ENCODE results near the gene MMS19.

The MMS19 gene

DNA sequence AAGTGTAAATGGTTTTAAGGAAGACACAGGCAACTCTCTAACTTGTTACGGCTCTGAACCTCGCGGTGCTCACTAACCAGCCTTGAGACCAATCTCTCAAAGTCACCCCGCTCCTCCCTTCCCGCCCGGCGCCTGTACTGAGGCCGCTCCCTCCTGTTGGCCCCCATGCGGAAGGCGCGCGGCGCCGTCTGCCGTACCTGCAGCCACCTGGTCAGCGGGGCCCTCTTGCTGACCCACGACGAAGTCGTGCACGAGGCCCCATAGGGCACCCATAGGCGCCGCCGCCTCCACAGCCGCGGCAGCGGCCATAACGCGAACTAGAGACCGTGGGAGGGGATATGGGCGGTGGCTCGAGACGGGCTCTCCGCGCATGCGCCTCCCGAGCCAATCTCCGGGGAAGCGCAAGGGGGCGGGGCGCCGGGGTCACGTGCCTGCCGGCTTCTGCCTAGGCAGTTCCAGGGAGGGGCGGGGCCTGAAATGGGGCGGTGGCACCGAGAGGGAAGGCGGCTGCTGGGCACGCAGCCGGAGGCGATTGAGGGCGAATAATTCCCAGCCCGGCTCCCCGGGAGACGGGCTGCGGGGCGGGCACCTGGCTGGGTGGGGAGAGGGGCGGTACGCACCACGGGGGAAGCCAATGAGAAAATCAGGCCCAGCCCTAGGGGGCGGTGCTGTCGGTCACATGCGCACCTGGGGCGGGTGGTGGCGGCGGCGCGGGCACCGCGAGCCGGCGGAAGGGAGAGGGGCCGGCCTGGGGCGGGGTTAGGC is at the start of gene MMS19:
TSS of gene MMS19 (minus strand) at position 347 of the 765 bp plus-strand sequence. CDS start at position 309, 38 bp downstream.
- Histone ChIP-seq H3K9ac (ENCODE audit: low read length) (peak within 1 kb of the TSS; percentile 93), H3K79me2 (ENCODE audit: low read length) (peaks cover 49% of the 10 kb centered on the region), H2AFZ (ENCODE audit: low read depth, low read length) (peak within 1 kb of the TSS; percentile 87), H3K4me2 (ENCODE audit: low read length) (peak within 1 kb of the TSS; percentile 90), H4K20me1 (ENCODE audit: insufficient read depth, low read length) (peaks cover 10% of the 10 kb centered on the region; the same call in 1 of the 2 replicates), H3K36me3 (replicated peaks; ENCODE audit: low read depth, low read length) (no peaks in the 10 kb centered on the region), H3K9me3 (ENCODE audit: insufficient read depth, low read length) (no peaks in the 10 kb centered on the region), H3K27me3 (ENCODE audit: low read depth, low read length) (no peaks in the 10 kb centered on the region), H3K4me1 (ENCODE audit: low read length) (peaks cover 5% of the 10 kb centered on the region; the same call in 1 of the 2 replicates), H3K27ac (ENCODE audit: low read length) (peak within 1 kb of the TSS; percentile 78), H3K4me3 (ENCODE audit: low read length) (peak within 1 kb of the TSS; percentile 99)
- TF ChIP-seq, protein P1, sequence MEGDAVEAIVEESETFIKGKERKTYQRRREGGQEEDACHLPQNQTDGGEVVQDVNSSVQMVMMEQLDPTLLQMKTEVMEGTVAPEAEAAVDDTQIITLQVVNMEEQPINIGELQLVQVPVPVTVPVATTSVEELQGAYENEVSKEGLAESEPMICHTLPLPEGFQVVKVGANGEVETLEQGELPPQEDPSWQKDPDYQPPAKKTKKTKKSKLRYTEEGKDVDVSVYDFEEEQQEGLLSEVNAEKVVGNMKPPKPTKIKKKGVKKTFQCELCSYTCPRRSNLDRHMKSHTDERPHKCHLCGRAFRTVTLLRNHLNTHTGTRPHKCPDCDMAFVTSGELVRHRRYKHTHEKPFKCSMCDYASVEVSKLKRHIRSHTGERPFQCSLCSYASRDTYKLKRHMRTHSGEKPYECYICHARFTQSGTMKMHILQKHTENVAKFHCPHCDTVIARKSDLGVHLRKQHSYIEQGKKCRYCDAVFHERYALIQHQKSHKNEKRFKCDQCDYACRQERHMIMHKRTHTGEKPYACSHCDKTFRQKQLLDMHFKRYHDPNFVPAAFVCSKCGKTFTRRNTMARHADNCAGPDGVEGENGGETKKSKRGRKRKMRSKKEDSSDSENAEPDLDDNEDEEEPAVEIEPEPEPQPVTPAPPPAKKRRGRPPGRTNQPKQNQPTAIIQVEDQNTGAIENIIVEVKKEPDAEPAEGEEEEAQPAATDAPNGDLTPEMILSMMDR (IDR thresholded peaks at IDR 0.05; ENCODE audit: low read depth, low read length) = no peak
- TF ChIP-seq EZH2phosphoT487 (IDR thresholded peaks at IDR 0.05; ENCODE audit: low read depth) = no peak

- no peak for TF ChIP-seq EZH2phosphoT487 (IDR thresholded peaks at IDR 0.05; ENCODE audit: low read depth)
- TF ChIP-seq, protein P1 (IDR thresholded peaks at IDR 0.05; ENCODE audit: low read depth, low read length) = no peak
- no peak overlapping the region for H3K27ac ChIP-seq (ENCODE audit: low read length)
- H3K36me3 ChIP-seq (replicated peaks; ENCODE audit: low read depth, low read length) = no peaks in the 10 kb centered on the region
- peaks cover 4% of the 10 kb centered on the region; the same call in 1 of the 2 replicates for H3K4me1 ChIP-seq (ENCODE audit: low read length)
- H3K4me3 ChIP-seq (ENCODE audit: low read length) = no peak overlapping the region
- H3K9me3 ChIP-seq (ENCODE audit: insufficient read depth, low read length) = no peaks in the 10 kb centered on the region
- no peaks in the 10 kb centered on the region for H3K27me3 ChIP-seq (ENCODE audit: low read depth, low read length)
- no peak overlapping the region for H3K4me2 ChIP-seq (ENCODE audit: low read length)
- no peak overlapping the region for H3K9ac ChIP-seq (ENCODE audit: low read length)
- H4K20me1 ChIP-seq (ENCODE audit: insufficient read depth, low read length) = no peaks in the 10 kb centered on the region
- no peaks in the 10 kb centered on the region for H3K79me2 ChIP-seq (ENCODE audit: low read length)
- no peak overlapping the region for H2AFZ ChIP-seq (ENCODE audit: low read depth, low read length)
Observed at GRCh38 chr10:97547962-97548361, 49.7 kb upstream of the MMS19 start.

GRCh38 chr10:97547271-97547600 is 49.0 kb upstream of the MMS19 start:
- TF ChIP-seq, protein P1 (IDR thresholded peaks at IDR 0.05; ENCODE audit: low read depth, low read length) = no peak
- no peaks in the 10 kb centered on the region for H3K27me3 ChIP-seq (ENCODE audit: low read depth, low read length)
- H4K20me1 ChIP-seq (ENCODE audit: insufficient read depth, low read length) = no peaks in the 10 kb centered on the region
- peaks cover 4% of the 10 kb centered on the region; the same call in 1 of the 2 replicates for H3K4me1 ChIP-seq (ENCODE audit: low read length)
- no peak overlapping the region for H3K9ac ChIP-seq (ENCODE audit: low read length)
- no peaks in the 10 kb centered on the region for H3K36me3 ChIP-seq (replicated peaks; ENCODE audit: low read depth, low read length)
- no peak overlapping the region for H3K4me3 ChIP-seq (ENCODE audit: low read length)
- no peak overlapping the region for H2AFZ ChIP-seq (ENCODE audit: low read depth, low read length)
- no peaks in the 10 kb centered on the region for H3K9me3 ChIP-seq (ENCODE audit: insufficient read depth, low read length)
- no peaks in the 10 kb centered on the region for H3K79me2 ChIP-seq (ENCODE audit: low read length)
- no peak overlapping the region for H3K4me2 ChIP-seq (ENCODE audit: low read length)
- H3K27ac ChIP-seq (ENCODE audit: low read length) = no peak overlapping the region

- Histone ChIP-seq H3K9me3 (ENCODE audit: insufficient read depth, low read length) (no peaks in the 10 kb centered on the region), H3K4me2 (ENCODE audit: low read length) (no peak overlapping the region), H3K9ac (ENCODE audit: low read length) (no peak overlapping the region), H3K4me1 (ENCODE audit: low read length) (peaks cover 4% of the 10 kb centered on the region; the same call in 1 of the 2 replicates), H3K79me2 (ENCODE audit: low read length) (no peaks in the 10 kb centered on the region), H3K36me3 (replicated peaks; ENCODE audit: low read depth, low read length) (no peaks in the 10 kb centered on the region), H3K4me3 (ENCODE audit: low read length) (no peak overlapping the region), H3K27me3 (ENCODE audit: low read depth, low read length) (no peaks in the 10 kb centered on the region), H3K27ac (ENCODE audit: low read length) (no peak overlapping the region), H2AFZ (ENCODE audit: low read depth, low read length) (no peak overlapping the region), H4K20me1 (ENCODE audit: insufficient read depth, low read length) (no peaks in the 10 kb centered on the region)
- TF ChIP-seq, protein P1 (IDR thresholded peaks at IDR 0.05; ENCODE audit: low read depth, low read length) = no peak
- TF ChIP-seq EZH2phosphoT487 (IDR thresholded peaks at IDR 0.05; ENCODE audit: low read depth) = no peak
Observed at GRCh38 chr10:97546456-97547270, 48.4 kb upstream of the MMS19 start.

Data from OCI-LY3 (cell line).